Neural crest cell (in vitro differentiated cells): ENCODE data around the gene CHCT1. TPM values are rescaled to one million over a fixed set of nuclear protein-coding genes. Genes with fewer than 3 reads are reported as not detected.
A peak's percentile ranks its signal among the peaks of the same experiment; 100 is the strongest.
"Not testable (repeated sequence)": the region's sequence is repeated elsewhere in the genome, so short reads cannot be mapped to it uniquely, and the experiment has no call there.

Experiments used
- DNase-seq: peaks from one replicate; pipeline ENCODE4 v3.0.0; 2021; ENCODE audit warnings: low read depth, mixed read lengths, low spot score
- H3K27ac Mint-ChIP-seq: one replicate; pipeline ENCODE4 v1.8.0; 2021; ENCODE audit warnings: mild to moderate bottlenecking, mixed read lengths; ENCODE audit not compliant: unreplicated experiment
- H3K27me3 Mint-ChIP-seq: 2 replicates; pipeline ENCODE4 v1.8.0; 2021; ENCODE audit warnings: low read depth, mild to moderate bottlenecking, mixed read lengths
- H3K36me3 Mint-ChIP-seq: 2 replicates; pipeline ENCODE4 v1.8.0; 2021; ENCODE audit warnings: low read depth, mild to moderate bottlenecking, mixed read lengths
- H3K4me1 Mint-ChIP-seq: 2 replicates; pipeline ENCODE4 v1.8.0; 2021; ENCODE audit warnings: mixed read lengths
- H3K4me3 Mint-ChIP-seq: one replicate; pipeline ENCODE4 v1.8.0; 2021; ENCODE audit warnings: mild to moderate bottlenecking, mixed read lengths
- H3K9me3 Mint-ChIP-seq: 2 replicates; pipeline ENCODE4 v1.8.0; 2021; ENCODE audit warnings: mixed read lengths
- total RNA-seq: library from RNA; stranded (reverse); gene quantifications from 2 replicates; pipeline ENCODE4 v1.2.1, GENCODE V29; 2021
- TF ChIP-seq, protein P1 (sequence below): fragments of 200-600 bp; sonication (generic); conservative IDR thresholded peaks from 2 replicates; pipeline ENCODE4 v1.5.0; 2021; ENCODE audit warnings: antibody characterized with exemption, mild to moderate bottlenecking

CHCT1 gene
- total RNA-seq, 1 donor from 2014 or later: not detected

DNA sequence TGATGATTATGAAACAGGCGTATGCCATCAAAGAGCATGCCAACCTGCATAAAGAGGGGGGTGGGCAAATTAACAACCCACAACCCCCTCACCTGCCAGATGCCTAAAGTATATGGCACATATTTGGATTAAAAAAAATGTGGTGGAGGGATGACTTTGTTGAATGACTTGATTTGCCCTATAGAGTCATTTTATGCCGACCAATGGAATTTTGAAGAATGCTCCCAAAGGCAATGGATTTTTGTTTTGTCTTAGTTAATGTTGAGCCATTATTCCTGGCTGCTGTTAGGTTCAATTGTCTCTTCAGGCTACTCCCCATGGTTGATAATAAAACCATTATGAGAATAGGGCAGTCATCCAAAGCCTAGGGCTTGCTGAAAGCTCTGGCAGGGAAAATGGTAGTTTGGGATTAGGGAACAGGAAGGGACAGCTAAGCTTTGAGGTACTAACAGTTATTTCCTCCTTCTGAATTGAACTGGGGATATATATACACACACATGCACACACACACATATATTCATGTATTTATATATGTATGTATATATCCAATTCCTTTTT lies 5.8 kb upstream of the CHCT1 start:
- Mint-ChIP-seq H3K27ac (no peak overlapping the region), H3K36me3 (no peaks in the 10 kb centered on the region), H3K27me3 (no peaks in the 10 kb centered on the region), H3K4me3 (no peak overlapping the region), H3K4me1 (peaks cover 5% of the 10 kb centered on the region), H3K9me3 (no peaks in the 10 kb centered on the region)
- no peak for DNase-seq
- TF ChIP-seq, protein P1, sequence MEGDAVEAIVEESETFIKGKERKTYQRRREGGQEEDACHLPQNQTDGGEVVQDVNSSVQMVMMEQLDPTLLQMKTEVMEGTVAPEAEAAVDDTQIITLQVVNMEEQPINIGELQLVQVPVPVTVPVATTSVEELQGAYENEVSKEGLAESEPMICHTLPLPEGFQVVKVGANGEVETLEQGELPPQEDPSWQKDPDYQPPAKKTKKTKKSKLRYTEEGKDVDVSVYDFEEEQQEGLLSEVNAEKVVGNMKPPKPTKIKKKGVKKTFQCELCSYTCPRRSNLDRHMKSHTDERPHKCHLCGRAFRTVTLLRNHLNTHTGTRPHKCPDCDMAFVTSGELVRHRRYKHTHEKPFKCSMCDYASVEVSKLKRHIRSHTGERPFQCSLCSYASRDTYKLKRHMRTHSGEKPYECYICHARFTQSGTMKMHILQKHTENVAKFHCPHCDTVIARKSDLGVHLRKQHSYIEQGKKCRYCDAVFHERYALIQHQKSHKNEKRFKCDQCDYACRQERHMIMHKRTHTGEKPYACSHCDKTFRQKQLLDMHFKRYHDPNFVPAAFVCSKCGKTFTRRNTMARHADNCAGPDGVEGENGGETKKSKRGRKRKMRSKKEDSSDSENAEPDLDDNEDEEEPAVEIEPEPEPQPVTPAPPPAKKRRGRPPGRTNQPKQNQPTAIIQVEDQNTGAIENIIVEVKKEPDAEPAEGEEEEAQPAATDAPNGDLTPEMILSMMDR: no peak

DNA sequence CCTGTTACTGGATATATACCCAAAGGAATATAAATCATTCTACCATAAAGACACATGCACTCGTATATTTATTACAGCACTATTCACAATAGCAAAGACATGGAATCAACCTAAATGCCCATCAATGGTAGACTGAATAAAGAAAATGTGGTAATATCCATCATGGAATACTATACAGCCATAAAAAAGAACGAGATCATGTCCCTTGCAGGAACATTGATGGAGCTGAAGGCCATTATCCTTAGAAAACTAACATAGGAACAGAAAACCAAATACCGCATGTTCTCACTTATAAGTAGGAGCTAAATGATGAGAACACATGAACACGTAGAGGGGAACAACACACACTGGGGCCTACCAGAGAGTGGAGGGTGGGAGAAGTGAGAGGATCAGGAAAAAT lies 3.3 kb upstream of the CHCT1 start:
- not testable (repeated sequence) for H3K4me3 Mint-ChIP-seq

DNA sequence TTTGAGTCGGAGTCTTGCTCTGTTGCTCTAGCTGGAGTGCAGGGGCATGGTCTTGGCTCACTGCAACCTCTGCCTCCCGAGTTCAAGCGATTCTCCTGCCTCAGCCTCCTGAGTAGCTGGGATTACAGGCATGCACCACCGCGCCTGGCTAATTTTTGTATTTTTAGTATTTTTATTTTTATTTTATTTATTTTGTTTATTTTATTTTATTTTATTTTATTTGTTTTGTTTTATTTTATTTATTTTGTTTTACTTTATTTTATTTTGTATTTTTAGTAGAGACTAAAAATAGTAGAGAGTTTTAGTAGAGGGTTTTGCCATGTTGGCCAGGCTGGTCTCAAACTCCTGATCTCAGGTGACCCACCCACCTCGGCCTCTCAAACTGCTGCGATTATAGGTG lies 2.4 kb upstream of the CHCT1 start:
- H3K27ac Mint-ChIP-seq, H3K4me1 Mint-ChIP-seq, DNase-seq, H3K9me3 Mint-ChIP-seq, H3K27me3 Mint-ChIP-seq, H3K4me3 Mint-ChIP-seq, H3K36me3 Mint-ChIP-seq: not testable (repeated sequence)

More for the DNA sequence above, 3.3 kb upstream of the CHCT1 start:
- H3K27ac Mint-ChIP-seq, DNase-seq, H3K27me3 Mint-ChIP-seq, H3K4me1 Mint-ChIP-seq, H3K9me3 Mint-ChIP-seq, H3K36me3 Mint-ChIP-seq: not testable (repeated sequence)

DNA sequence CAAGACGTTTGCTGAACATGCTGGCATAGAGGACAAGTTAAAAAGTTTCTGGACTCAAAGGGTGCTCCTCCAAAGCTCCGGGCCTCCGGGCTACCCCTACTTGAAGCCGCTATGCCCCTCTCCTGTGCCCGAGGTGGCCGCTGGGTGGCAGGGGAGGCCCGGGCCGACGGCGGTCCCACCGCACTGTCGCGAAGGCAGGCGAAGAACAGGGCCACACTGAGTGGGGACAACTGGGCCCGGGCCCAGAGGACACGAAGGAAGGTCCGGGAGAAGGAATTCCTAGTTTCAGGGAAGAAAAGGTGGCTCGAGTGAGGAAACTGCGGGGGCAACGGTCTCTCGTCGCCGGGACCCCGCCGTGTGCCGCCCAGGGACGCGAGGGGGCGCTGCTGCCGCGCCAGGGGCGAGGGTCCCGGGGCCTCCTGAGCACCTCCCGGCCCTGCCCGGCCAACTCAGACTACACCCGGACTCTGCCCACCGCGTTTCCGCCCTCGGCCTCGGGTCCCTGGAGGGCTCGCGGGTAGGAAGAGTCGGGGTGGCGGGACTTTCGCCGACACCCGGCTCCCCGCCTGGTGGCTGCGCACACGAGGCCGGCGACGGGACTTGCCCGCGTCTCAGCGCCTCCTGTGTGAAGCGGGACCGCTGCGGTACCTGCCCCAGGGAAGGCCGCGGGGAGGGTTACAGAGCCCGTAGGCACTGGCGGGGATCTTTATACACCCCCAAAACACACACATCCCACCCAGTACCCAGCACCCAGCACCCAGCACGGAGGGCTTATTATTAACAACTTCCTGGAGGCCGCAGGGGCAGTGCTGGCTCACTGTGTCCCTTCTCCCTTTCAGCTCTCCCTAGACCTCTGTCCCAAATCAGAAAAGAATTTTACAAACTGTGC lies 772 bp upstream of the CHCT1 start:
- no peaks in the 10 kb centered on the region for H3K36me3 Mint-ChIP-seq
- no peaks in the 10 kb centered on the region for H3K9me3 Mint-ChIP-seq
- peak overlapping the region; percentile 54 for H3K27ac Mint-ChIP-seq
- H3K4me1 Mint-ChIP-seq: peaks cover 9% of the 10 kb centered on the region
- TF ChIP-seq, protein P1: peak; percentile 97
- DNase-seq: peak; percentile 72
- peak overlapping the region; percentile 79 for H3K4me3 Mint-ChIP-seq
- H3K27me3 Mint-ChIP-seq: peaks cover 2% of the 10 kb centered on the region

DNA sequence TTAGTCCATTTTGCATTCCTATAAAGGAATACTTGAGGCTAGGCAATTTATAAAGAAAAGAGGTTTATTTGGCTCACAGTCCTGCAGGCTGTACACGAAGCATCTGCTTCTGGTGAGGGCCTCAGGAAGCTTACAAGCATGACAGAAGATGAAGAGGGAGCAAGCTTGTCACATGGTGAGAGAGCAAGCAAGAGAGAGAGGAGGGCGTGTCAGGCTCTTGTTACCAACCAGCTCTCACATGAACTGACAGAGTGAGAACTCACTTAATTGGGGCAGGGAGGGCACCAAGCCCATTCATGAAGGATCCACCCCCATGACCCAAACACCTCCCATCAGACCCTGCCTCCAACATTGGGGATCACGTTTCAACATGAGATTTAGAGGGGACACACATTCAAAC lies 1.6 kb downstream of the CHCT1 start:
- H3K4me3 Mint-ChIP-seq: no peak overlapping the region
- TF ChIP-seq, protein P1: no peak
- no peak for DNase-seq
- no peaks in the 10 kb centered on the region for H3K36me3 Mint-ChIP-seq
- H3K9me3 Mint-ChIP-seq: no peaks in the 10 kb centered on the region
- H3K4me1 Mint-ChIP-seq: peaks cover 9% of the 10 kb centered on the region
- H3K27me3 Mint-ChIP-seq: peaks cover 2% of the 10 kb centered on the region
- no peak overlapping the region for H3K27ac Mint-ChIP-seq

DNA sequence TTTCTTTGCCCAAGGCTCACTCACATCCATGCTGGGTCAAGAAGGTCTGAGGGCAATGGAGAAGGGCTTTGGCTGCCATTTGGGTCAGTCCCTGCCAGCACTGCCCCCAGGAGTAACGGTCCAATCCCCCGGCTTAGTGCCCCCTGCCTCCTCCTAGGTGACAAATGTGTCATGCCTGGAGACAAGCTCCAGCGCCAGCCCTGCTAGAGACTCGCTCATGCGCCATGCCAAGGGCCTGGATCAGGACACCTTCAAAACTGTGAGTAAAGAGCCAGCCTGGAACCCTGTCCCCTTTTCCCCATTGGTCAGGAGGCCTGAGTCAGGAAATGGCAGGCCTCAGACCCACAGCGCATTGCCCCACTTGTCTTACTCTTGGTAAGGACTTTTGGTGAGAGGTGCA lies 3.3 kb downstream of the CHCT1 start:
- TF ChIP-seq, protein P1: no peak
- H3K27me3 Mint-ChIP-seq: peaks cover 2% of the 10 kb centered on the region
- no peaks in the 10 kb centered on the region for H3K9me3 Mint-ChIP-seq
- H3K4me3 Mint-ChIP-seq: no peak overlapping the region
- DNase-seq: no peak
- no peaks in the 10 kb centered on the region for H3K36me3 Mint-ChIP-seq
- H3K27ac Mint-ChIP-seq: no peak overlapping the region
- peaks cover 9% of the 10 kb centered on the region for H3K4me1 Mint-ChIP-seq
